Measurements from ENCODE around the gene UCKL1.

DNA sequence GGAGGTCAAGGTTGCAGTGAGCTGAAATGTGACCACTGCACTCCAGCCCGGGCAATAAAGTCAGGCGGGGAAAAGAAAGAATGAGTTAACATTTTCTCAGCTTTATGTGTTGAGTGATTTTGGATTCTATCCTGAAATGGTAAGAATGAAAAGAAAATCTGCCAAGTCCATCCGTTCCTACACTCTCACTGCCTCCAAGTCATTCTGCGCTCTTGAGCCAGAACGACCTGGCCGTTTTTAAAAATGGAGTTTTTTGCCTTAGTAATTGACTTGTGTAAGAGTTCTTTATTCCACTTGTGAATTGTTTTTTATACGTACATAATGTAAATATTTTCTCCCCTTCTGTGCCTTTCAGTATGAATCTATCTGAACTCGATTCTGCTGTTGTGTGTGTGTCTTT is 32.6 kb downstream of the UCKL1 start:
- TF ChIP-seq POLR2A (IDR thresholded peaks at IDR 0.05; ENCODE audit: extremely low read depth, insufficient read length), result no peak
- TF ChIP-seq, protein P1, sequence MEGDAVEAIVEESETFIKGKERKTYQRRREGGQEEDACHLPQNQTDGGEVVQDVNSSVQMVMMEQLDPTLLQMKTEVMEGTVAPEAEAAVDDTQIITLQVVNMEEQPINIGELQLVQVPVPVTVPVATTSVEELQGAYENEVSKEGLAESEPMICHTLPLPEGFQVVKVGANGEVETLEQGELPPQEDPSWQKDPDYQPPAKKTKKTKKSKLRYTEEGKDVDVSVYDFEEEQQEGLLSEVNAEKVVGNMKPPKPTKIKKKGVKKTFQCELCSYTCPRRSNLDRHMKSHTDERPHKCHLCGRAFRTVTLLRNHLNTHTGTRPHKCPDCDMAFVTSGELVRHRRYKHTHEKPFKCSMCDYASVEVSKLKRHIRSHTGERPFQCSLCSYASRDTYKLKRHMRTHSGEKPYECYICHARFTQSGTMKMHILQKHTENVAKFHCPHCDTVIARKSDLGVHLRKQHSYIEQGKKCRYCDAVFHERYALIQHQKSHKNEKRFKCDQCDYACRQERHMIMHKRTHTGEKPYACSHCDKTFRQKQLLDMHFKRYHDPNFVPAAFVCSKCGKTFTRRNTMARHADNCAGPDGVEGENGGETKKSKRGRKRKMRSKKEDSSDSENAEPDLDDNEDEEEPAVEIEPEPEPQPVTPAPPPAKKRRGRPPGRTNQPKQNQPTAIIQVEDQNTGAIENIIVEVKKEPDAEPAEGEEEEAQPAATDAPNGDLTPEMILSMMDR (IDR thresholded peaks at IDR 0.05; ENCODE audit: low read depth, low read length), result no peak

Measured in NB4 (cell line).